ENCODE results near the gene NPHP4. TPM values are rescaled to one million over a fixed set of nuclear protein-coding genes. Genes with fewer than 3 reads are reported as not detected.

The NPHP4 gene
- total and polyA plus RNA-seq, 4 donors: 1.7 to 5.6 (median 3.5) TPM

DNA sequence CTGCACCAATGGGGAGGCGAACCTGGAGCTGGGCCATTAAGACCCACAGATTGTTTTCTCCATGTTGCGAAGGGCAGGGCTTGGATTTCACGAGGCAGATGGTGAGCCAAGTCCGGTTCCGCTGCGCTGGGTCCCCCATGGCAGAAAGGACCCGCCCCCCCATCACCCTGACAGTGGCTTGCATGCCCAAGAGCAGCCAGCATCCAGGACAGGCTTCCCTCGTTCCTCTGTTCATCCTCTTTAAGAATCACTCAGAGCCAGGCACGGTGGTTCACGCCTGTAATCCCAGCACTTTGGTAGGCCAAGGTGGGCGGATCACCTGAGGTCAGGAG, 15.8 kb upstream of the NPHP4 start:
- 87% methylated on average over 11 of the region's 11 CpGs for WGBS

DNA sequence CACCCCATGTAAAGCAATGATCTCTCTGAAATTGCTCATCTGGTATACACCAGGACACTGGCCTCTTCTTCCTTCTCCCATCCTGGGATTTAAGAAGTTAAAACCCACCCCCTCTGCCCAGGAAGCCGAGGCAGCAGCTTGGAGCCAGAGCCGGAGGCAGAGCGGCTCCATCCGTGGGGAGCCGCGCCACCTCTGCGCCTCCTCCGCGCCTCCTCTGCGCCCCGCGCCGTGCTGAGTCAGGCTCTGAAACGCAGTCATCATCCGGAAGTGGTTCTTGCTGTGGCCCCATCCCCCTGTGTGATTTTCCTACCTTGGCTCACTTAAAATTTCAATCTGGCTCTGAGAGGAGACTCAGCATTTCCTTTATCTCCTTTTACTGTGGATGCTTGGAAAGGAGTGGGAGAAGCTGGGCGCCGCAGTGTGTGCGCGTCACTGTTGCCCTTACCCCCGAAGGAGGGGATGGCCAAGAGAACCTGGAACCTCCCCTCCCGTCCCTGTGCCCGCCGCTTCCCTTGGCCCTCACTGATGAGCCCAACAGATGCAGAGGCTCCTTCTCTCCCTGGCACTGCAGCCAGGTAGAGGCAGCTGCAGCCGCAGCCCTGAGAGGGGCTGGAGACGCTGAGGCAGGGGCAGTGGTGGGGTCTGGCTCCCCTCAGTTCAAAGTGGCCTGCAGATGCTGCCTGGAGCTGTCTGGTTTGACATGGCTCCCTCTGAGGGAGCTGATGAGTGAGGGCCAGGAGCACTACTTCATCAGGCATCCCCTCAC, 15.3 kb upstream of the NPHP4 start:
- no peak for DNase-seq (ENCODE audit: low spot score)
- H3K9me3 ChIP-seq (ENCODE audit: control insufficient read depth in 4 of 4, low read length in 3 of 4): no peaks in the 10 kb centered on the region
- no peak overlapping the region for H3K9ac ChIP-seq (ENCODE audit: low read depth in 1 of 2, low read length in 2 of 2)
- TF ChIP-seq RAD21 (IDR thresholded peaks at IDR 0.05) (no peak), FOXA1 (IDR thresholded peaks at IDR 0.05) (no peak), SP1 (IDR thresholded peaks at IDR 0.05) (no peak)
- H3K4me3 ChIP-seq (ENCODE audit: low read depth in 1 of 3, low read length in 3 of 3): no peak overlapping the region
- 63% methylated on average over 25 of the region's 25 CpGs for WGBS
- no peaks in the 10 kb centered on the region for H3K4me1 ChIP-seq (ENCODE audit: control insufficient read depth in 4 of 4, insufficient read depth in 4 of 4, low read length in 3 of 4)
- H3K27ac ChIP-seq (ENCODE audit: low read depth in 1 of 2, low read length in 2 of 2): no peak overlapping the region
- no peaks in the 10 kb centered on the region for H3K36me3 ChIP-seq (ENCODE audit: control insufficient read depth in 4 of 4, insufficient read depth in 3 of 4, low read depth in 1 of 4, low read length in 3 of 4)
- no peaks in the 10 kb centered on the region for H3K27me3 ChIP-seq (ENCODE audit: control insufficient read depth in 4 of 4, insufficient read depth in 4 of 4, low read length in 3 of 4)

More for the DNA sequence above, 15.8 kb upstream of the NPHP4 start:
- Histone ChIP-seq H3K36me3 (ENCODE audit: control insufficient read depth in 4 of 4, insufficient read depth in 3 of 4, low read depth in 1 of 4, low read length in 3 of 4) (no peaks in the 10 kb centered on the region), H3K27ac (ENCODE audit: low read depth in 1 of 2, low read length in 2 of 2) (no peak overlapping the region), H3K9ac (ENCODE audit: low read depth in 1 of 2, low read length in 2 of 2) (no peak overlapping the region), H3K9me3 (ENCODE audit: control insufficient read depth in 4 of 4, low read length in 3 of 4) (no peaks in the 10 kb centered on the region), H3K4me1 (ENCODE audit: control insufficient read depth in 4 of 4, insufficient read depth in 4 of 4, low read length in 3 of 4) (no peaks in the 10 kb centered on the region), H3K27me3 (ENCODE audit: control insufficient read depth in 4 of 4, insufficient read depth in 4 of 4, low read length in 3 of 4) (no peaks in the 10 kb centered on the region), H3K4me3 (ENCODE audit: low read depth in 1 of 3, low read length in 3 of 3) (no peak overlapping the region)
- no peak for DNase-seq (ENCODE audit: low spot score)
- TF ChIP-seq, protein P1, sequence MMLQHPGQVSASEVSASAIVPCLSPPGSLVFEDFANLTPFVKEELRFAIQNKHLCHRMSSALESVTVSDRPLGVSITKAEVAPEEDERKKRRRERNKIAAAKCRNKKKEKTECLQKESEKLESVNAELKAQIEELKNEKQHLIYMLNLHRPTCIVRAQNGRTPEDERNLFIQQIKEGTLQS (IDR thresholded peaks at IDR 0.05): no peak
- TF ChIP-seq, protein P2, sequence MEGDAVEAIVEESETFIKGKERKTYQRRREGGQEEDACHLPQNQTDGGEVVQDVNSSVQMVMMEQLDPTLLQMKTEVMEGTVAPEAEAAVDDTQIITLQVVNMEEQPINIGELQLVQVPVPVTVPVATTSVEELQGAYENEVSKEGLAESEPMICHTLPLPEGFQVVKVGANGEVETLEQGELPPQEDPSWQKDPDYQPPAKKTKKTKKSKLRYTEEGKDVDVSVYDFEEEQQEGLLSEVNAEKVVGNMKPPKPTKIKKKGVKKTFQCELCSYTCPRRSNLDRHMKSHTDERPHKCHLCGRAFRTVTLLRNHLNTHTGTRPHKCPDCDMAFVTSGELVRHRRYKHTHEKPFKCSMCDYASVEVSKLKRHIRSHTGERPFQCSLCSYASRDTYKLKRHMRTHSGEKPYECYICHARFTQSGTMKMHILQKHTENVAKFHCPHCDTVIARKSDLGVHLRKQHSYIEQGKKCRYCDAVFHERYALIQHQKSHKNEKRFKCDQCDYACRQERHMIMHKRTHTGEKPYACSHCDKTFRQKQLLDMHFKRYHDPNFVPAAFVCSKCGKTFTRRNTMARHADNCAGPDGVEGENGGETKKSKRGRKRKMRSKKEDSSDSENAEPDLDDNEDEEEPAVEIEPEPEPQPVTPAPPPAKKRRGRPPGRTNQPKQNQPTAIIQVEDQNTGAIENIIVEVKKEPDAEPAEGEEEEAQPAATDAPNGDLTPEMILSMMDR (IDR thresholded peaks at IDR 0.05; ENCODE audit: low read depth, low read length, missing input control): no peak
- TF ChIP-seq HNF4A (conservative IDR thresholded peaks at IDR 0.05): no peak
- TF ChIP-seq EGR1 (IDR thresholded peaks at IDR 0.05; ENCODE audit: low read depth in 2 of 2): no peak
- TF ChIP-seq, protein P3, sequence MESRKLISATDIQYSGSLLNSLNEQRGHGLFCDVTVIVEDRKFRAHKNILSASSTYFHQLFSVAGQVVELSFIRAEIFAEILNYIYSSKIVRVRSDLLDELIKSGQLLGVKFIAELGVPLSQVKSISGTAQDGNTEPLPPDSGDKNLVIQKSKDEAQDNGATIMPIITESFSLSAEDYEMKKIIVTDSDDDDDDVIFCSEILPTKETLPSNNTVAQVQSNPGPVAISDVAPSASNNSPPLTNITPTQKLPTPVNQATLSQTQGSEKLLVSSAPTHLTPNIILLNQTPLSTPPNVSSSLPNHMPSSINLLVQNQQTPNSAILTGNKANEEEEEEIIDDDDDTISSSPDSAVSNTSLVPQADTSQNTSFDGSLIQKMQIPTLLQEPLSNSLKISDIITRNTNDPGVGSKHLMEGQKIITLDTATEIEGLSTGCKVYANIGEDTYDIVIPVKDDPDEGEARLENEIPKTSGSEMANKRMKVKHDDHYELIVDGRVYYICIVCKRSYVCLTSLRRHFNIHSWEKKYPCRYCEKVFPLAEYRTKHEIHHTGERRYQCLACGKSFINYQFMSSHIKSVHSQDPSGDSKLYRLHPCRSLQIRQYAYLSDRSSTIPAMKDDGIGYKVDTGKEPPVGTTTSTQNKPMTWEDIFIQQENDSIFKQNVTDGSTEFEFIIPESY (IDR thresholded peaks at IDR 0.05): no peak
- no peak for TF ChIP-seq YY1 (IDR thresholded peaks at IDR 0.05)
- TF ChIP-seq SP1 (IDR thresholded peaks at IDR 0.05): no peak
- TF ChIP-seq JUND (IDR thresholded peaks at IDR 0.05): no peak
- no peak for TF ChIP-seq RXRA (IDR thresholded peaks at IDR 0.05)
- no peak for TF ChIP-seq GABPA (IDR thresholded peaks at IDR 0.05 in 1 of 2, conservative IDR thresholded peaks at IDR 0.05 in 1 of 2)
- no peak for TF ChIP-seq FOXA2 (IDR thresholded peaks at IDR 0.05)
- no peak for TF ChIP-seq TAF1 (conservative IDR thresholded peaks at IDR 0.05)
- no peak for TF ChIP-seq FOXA1 (IDR thresholded peaks at IDR 0.05)
- no peak for TF ChIP-seq HNF4G (IDR thresholded peaks at IDR 0.05)
- TF ChIP-seq, protein P4, sequence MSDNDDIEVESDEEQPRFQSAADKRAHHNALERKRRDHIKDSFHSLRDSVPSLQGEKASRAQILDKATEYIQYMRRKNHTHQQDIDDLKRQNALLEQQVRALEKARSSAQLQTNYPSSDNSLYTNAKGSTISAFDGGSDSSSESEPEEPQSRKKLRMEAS (IDR thresholded peaks at IDR 0.05): no peak
- TF ChIP-seq RAD21 (IDR thresholded peaks at IDR 0.05): no peak
- no peak for TF ChIP-seq NR2F2 (IDR thresholded peaks at IDR 0.05)

Data from liver (tissue), 9 donors.